ENCODE measurements around the gene KCNC3. TPM values are rescaled to one million over a fixed set of nuclear protein-coding genes. Genes with fewer than 3 reads are reported as not detected.
A peak's percentile ranks its signal among the peaks of the same experiment; 100 is the strongest.
"Not testable (repeated sequence)": the region's sequence is repeated elsewhere in the genome, so short reads cannot be mapped to it uniquely, and the experiment has no call there.

KCNC3 gene
- total and polyA plus RNA-seq, 9 donors, result 0.13 to 1.9 (median 0.96) TPM

DNA sequence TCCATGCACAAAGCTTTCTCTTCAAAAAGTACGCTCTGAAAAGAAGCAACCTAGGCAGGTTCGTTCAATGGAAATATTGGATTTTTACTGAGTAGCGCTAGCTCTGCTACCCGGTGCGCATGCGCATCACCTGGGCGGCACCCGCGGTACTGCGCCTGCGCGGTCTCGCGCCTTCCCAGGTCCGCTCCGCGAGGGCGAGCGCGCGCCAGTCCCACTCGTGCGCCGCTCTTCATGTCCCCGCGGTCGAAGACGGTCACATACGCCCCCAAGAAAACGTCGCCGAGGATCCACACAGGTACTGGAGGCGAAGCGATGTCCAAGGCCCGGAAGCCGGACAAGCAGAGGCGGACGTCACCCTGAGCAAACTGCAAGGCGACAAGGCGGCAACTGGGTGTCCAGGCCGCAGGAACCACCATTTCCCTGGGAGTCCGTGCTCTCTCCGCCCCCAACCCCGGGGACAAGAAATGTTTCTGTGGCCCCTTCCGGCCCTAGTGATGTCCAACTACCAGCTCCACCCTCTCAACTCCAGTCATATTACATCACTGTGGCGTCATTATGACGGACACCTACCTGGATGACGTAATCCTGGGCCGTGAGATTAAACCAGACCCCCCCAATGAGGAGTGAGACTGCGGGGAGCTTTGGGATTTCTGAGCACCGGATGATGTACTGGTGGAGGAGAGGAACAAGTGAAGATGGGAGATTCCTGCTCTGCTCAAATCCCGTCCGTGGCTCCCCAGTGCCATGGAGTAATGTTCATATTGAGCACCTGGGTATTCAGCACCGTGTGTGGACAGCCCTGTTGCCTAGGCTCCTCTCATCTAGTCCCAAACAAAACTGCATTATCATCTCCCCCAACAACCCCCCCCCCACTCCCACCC lies 4.8 kb upstream of the KCNC3 start:
- 2% methylated on average over 45 of the region's 54 CpGs for WGBS (ENCODE audit: insufficient coverage)
- DNase-seq, result peak; percentile 75
- Histone ChIP-seq H3K4me1 (ENCODE audit: control insufficient read depth, insufficient read depth, low read length) (peaks cover 37% of the 10 kb centered on the region), H3K27ac (ENCODE audit: low read length) (peak overlapping the region; percentile 55), H3K27me3 (ENCODE audit: control insufficient read depth, insufficient read depth, low read length) (peaks cover 54% of the 10 kb centered on the region), H3K9me3 (replicated peaks; ENCODE audit: control insufficient read depth, low read depth, low read length) (no peaks in the 10 kb centered on the region), H3K36me3 (ENCODE audit: control insufficient read depth, insufficient read depth, low read length) (no peaks in the 10 kb centered on the region), H3K4me3 (ENCODE audit: low read length) (peak overlapping the region; percentile 53)

GRCh38 chr19:50333235-50333736 lies 4.1 kb upstream of the KCNC3 start:
- WGBS (ENCODE audit: insufficient coverage), result under 1% methylated on average over 29 of the region's 34 CpGs
- no peaks in the 10 kb centered on the region for H3K36me3 ChIP-seq (ENCODE audit: control insufficient read depth, insufficient read depth, low read length)
- H3K4me1 ChIP-seq (ENCODE audit: control insufficient read depth, insufficient read depth, low read length), result peaks cover 39% of the 10 kb centered on the region
- peak overlapping the region; percentile 53 for H3K4me3 ChIP-seq (ENCODE audit: low read length)
- DNase-seq, result peak; percentile 87
- peaks cover 57% of the 10 kb centered on the region for H3K27me3 ChIP-seq (ENCODE audit: control insufficient read depth, insufficient read depth, low read length)
- no peaks in the 10 kb centered on the region for H3K9me3 ChIP-seq (replicated peaks; ENCODE audit: control insufficient read depth, low read depth, low read length)
- H3K27ac ChIP-seq (ENCODE audit: low read length), result peak overlapping the region; percentile 88

- H3K4me3 ChIP-seq (ENCODE audit: low read length), result peak overlapping the region; percentile 53
- H3K4me1 ChIP-seq (ENCODE audit: control insufficient read depth, insufficient read depth, low read length), result peaks cover 44% of the 10 kb centered on the region
- H3K36me3 ChIP-seq (ENCODE audit: control insufficient read depth, insufficient read depth, low read length), result no peaks in the 10 kb centered on the region
- no peaks in the 10 kb centered on the region for H3K9me3 ChIP-seq (replicated peaks; ENCODE audit: control insufficient read depth, low read depth, low read length)
- DNase-seq, result peak; percentile 57
- 6% methylated on average over 10 of the region's 20 CpGs for whole genome bisulfite sequencing (ENCODE audit: insufficient coverage)
- H3K27ac ChIP-seq (ENCODE audit: low read length), result peak overlapping the region; percentile 88
- H3K27me3 ChIP-seq (ENCODE audit: control insufficient read depth, insufficient read depth, low read length), result peaks cover 64% of the 10 kb centered on the region
These were observed 3.3 kb upstream of the KCNC3 start for GRCh38 chr19:50332244-50333038.

DNA sequence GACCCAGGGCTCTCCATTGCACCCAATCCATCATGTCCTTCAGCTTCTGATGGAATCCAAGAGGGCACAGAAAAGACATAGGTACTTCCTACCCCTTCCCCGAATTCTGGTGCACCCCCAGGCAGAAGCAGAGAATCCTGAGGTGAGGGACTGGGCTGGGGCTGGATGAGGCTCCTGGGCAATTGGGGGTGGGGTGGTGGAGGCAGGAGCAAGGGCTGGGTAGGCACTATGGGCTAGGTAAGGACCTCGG lies 2.7 kb upstream of the KCNC3 start:
- Histone ChIP-seq H3K27me3 (ENCODE audit: control insufficient read depth, insufficient read depth, low read length) (peaks cover 69% of the 10 kb centered on the region), H3K9me3 (replicated peaks; ENCODE audit: control insufficient read depth, low read depth, low read length) (no peaks in the 10 kb centered on the region), H3K27ac (ENCODE audit: low read length) (peak overlapping the region; percentile 53), H3K36me3 (ENCODE audit: control insufficient read depth, insufficient read depth, low read length) (no peaks in the 10 kb centered on the region), H3K4me3 (ENCODE audit: low read length) (no peak overlapping the region), H3K4me1 (ENCODE audit: control insufficient read depth, insufficient read depth, low read length) (peaks cover 44% of the 10 kb centered on the region)
- no CpG with 5 or more reads among the region's 2 CpGs for WGBS (ENCODE audit: insufficient coverage)
- no peak for DNase-seq

GRCh38 chr19:50331221-50331993 lies 2.2 kb upstream of the KCNC3 start:
- Histone ChIP-seq H3K27me3 (ENCODE audit: control insufficient read depth, insufficient read depth, low read length) (peaks cover 75% of the 10 kb centered on the region), H3K36me3 (ENCODE audit: control insufficient read depth, insufficient read depth, low read length) (no peaks in the 10 kb centered on the region), H3K27ac (ENCODE audit: low read length) (peak overlapping the region; percentile 53), H3K4me3 (ENCODE audit: low read length) (no peak overlapping the region), H3K4me1 (ENCODE audit: control insufficient read depth, insufficient read depth, low read length) (peaks cover 44% of the 10 kb centered on the region), H3K9me3 (replicated peaks; ENCODE audit: control insufficient read depth, low read depth, low read length) (no peaks in the 10 kb centered on the region)
- DNase-seq, result no peak
- 13% methylated on average over 9 of the region's 10 CpGs for WGBS (ENCODE audit: insufficient coverage)

GRCh38 chr19:50330365-50331078 lies 1.3 kb upstream of the KCNC3 start:
- H3K27ac ChIP-seq (ENCODE audit: low read length), result peak overlapping the region; percentile 29
- peaks cover 49% of the 10 kb centered on the region for H3K4me1 ChIP-seq (ENCODE audit: control insufficient read depth, insufficient read depth, low read length)
- WGBS (ENCODE audit: insufficient coverage), result 1% methylated on average over 46 of the region's 48 CpGs
- H3K4me3 ChIP-seq (ENCODE audit: low read length), result peak overlapping the region; percentile 31
- H3K36me3 ChIP-seq (ENCODE audit: control insufficient read depth, insufficient read depth, low read length), result no peaks in the 10 kb centered on the region
- H3K27me3 ChIP-seq (ENCODE audit: control insufficient read depth, insufficient read depth, low read length), result peaks cover 82% of the 10 kb centered on the region
- peak; percentile 74 for DNase-seq
- H3K9me3 ChIP-seq (replicated peaks; ENCODE audit: control insufficient read depth, low read depth, low read length), result no peaks in the 10 kb centered on the region

GRCh38 chr19:50329926-50330294 lies 733 bp upstream of the KCNC3 start:
- H3K4me3 ChIP-seq (ENCODE audit: low read length), result peak overlapping the region; percentile 25
- peaks cover 52% of the 10 kb centered on the region for H3K4me1 ChIP-seq (ENCODE audit: control insufficient read depth, insufficient read depth, low read length)
- whole genome bisulfite sequencing (ENCODE audit: insufficient coverage), result 0% methylated on average over 8 of the region's 18 CpGs
- DNase-seq; H3K9me3 ChIP-seq (replicated peaks; ENCODE audit: control insufficient read depth, low read depth, low read length); H3K36me3 ChIP-seq (ENCODE audit: control insufficient read depth, insufficient read depth, low read length): not testable (repeated sequence)
- H3K27me3 ChIP-seq (ENCODE audit: control insufficient read depth, insufficient read depth, low read length), result peaks cover 82% of the 10 kb centered on the region
- H3K27ac ChIP-seq (ENCODE audit: low read length), result peak overlapping the region; percentile 84

DNA sequence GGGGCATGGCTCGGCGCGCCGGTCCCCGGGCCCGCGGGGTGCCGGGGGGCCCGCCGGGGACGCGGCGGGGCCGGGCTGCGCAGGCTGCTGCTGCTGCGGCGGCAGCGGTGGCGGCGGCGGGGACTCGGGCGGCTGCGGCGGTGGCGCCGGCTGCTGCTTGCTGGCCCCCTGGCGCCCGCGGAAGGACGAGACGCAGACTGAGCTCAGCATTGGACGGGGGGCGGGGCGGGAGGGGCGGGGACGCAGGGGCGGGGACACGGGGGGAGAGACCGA lies 368 bp downstream of the KCNC3 start:
- Histone ChIP-seq H3K9me3 (replicated peaks; ENCODE audit: control insufficient read depth, low read depth, low read length) (no peaks in the 10 kb centered on the region), H3K27me3 (ENCODE audit: control insufficient read depth, insufficient read depth, low read length) (peaks cover 75% of the 10 kb centered on the region), H3K36me3 (ENCODE audit: control insufficient read depth, insufficient read depth, low read length) (no peaks in the 10 kb centered on the region), H3K27ac (ENCODE audit: low read length) (no peak overlapping the region), H3K4me3 (ENCODE audit: low read length) (no peak overlapping the region), H3K4me1 (ENCODE audit: control insufficient read depth, insufficient read depth, low read length) (peaks cover 47% of the 10 kb centered on the region)
- DNase-seq, result no peak
- WGBS (ENCODE audit: insufficient coverage), result under 1% methylated on average over 18 of the region's 40 CpGs

DNA sequence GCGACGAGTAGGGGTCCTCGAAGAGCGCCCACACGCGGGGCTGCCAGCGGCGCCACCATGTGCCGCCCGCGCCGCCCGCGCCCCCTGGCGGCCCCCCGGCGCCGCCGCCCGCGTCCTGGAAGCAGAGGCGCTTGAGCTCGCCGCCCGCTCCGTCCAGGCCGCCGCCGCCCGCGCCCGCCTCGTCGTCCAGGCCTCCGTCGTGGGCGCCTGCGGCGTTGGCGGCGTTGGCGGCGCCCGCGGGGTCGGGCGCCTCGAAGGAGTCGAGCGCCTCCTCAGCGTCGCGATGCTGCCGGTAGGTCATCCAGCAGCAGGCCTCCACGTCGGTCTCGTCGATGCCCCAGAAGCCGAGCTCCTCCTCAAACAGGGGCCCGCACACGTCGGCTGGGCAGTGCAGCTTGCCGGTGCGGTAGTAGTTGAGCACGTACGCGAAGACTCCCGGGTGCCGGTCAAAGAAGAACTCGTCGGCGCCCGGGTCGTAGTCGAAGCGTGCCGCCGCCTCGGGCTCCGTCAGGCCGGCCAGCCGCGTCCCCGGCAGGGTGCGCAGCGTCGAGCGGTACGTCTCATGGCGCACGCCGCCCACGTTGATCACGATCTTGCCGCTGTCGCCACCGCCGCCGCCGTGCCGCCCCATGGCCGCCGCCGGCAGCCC lies 829 bp downstream of the KCNC3 start:
- Histone ChIP-seq H3K36me3 (ENCODE audit: control insufficient read depth, insufficient read depth, low read length) (no peaks in the 10 kb centered on the region), H3K27ac (ENCODE audit: low read length) (no peak overlapping the region), H3K9me3 (replicated peaks; ENCODE audit: control insufficient read depth, low read depth, low read length) (no peaks in the 10 kb centered on the region), H3K4me3 (ENCODE audit: low read length) (no peak overlapping the region), H3K27me3 (ENCODE audit: control insufficient read depth, insufficient read depth, low read length) (peaks cover 71% of the 10 kb centered on the region), H3K4me1 (ENCODE audit: control insufficient read depth, insufficient read depth, low read length) (peaks cover 44% of the 10 kb centered on the region)
- WGBS (ENCODE audit: insufficient coverage), result under 1% methylated on average over 104 of the region's 104 CpGs
- DNase-seq, result no peak

Data from muscle of leg (tissue), 11 donors.